A549 (cell line): ENCODE results near the gene LILRB4. TPM values are rescaled to one million over a fixed set of nuclear protein-coding genes. Genes with fewer than 3 reads are reported as not detected.
"Not testable (repeated sequence)": the region's sequence is repeated elsewhere in the genome, so short reads cannot be mapped to it uniquely, and the experiment has no call there.

Source experiments
- ATAC-seq, 2 experiments: fragments of 200-7000 bp in 1 of 2; fragments of >200 bp in 1 of 2; cut with Nextera tagmentation in 1 of 2; cut with Tn5 transposase in 1 of 2; 3 replicates each; pipeline versions ENCODE4 v1.8.0 to v1.9.1; 2018 to 2020; ENCODE audit warnings: mild to moderate bottlenecking in 1 of 2, moderate library complexity in 1 of 2
- CTCF ChIA-PET: fragments of 300-600 bp; sonication (Branson Sonifier 250); formaldehyde crosslinking; extraction: SDS; loops from one replicate; lab custom pipeline; 2021; ENCODE audit warnings: antibody characterized with exemption, inconsistent platforms; lab: Yijun Ruan, JAX
- POLR2A ChIA-PET: fragments of 350-600 bp; formaldehyde crosslinking; extraction: SDS; loops from one replicate; lab custom pipeline; 2021; ENCODE audit warnings: antibody characterized with exemption, inconsistent platforms; lab: Yijun Ruan, JAX
- DNase-seq, 2 experiments: peaks; one replicate each; pipeline versions ENCODE4 v3.0.0 to v3.0.0-alpha.2; 2011 to 2016; ENCODE audit warnings: low read depth in 1 of 2, low spot score in 1 of 2
- FAIRE-seq: peaks from 2 replicates; lab custom pipeline; 2011; peaks lifted over from hg19 to GRCh38; lab: Jason Lieb, UNC
- H3K27ac ChIP-seq, 2 experiments: fragments of >200 bp; sonication (Bioruptor Twin); formaldehyde crosslinking; 3 replicates each; pipeline ENCODE4 v1.5.1; 2016 to 2017
- H3K4me1 ChIP-seq: fragments of >200 bp; sonication (Bioruptor Twin); formaldehyde crosslinking; 3 replicates; pipeline ENCODE4 v1.6.1; 2016
- H3K4me2 ChIP-seq: fragments of >200 bp; sonication (Bioruptor Twin); formaldehyde crosslinking; 3 replicates; pipeline ENCODE4 v1.6.1; 2016
- H3K4me3 ChIP-seq: fragments of >200 bp; sonication (Bioruptor Twin); formaldehyde crosslinking; 3 replicates; pipeline ENCODE4 v1.5.1; 2016
- H3K9me3 ChIP-seq: fragments of >200 bp; sonication (Bioruptor Twin); formaldehyde crosslinking; 3 replicates; pipeline ENCODE4 v1.6.1; 2016
- ATOH8 ChIP-seq: fragments of 250-450 bp; sonication (Bioruptor Pico); IDR thresholded peaks from 2 replicates; pipeline ENCODE4 v1.5.0; 2020; ENCODE audit warnings: low read depth, mild to moderate bottlenecking, moderate library complexity
- CBX2 ChIP-seq: fragments of 200-600 bp; sonication (generic); IDR thresholded peaks from 2 replicates; pipeline ENCODE4 v1.6.1; 2016; ENCODE audit warnings: low read depth, mild to moderate bottlenecking, borderline replicate concordance
- CHD2 ChIP-seq: fragments of 150-350 bp; IDR thresholded peaks from 2 replicates; pipeline ENCODE4 v1.6.1; 2014; ENCODE audit warnings: low read length; ENCODE audit not compliant: partially characterized antibody
- CTCF ChIP-seq: fragments of >200 bp; sonication (Bioruptor Twin); formaldehyde crosslinking; IDR thresholded peaks from 3 replicates; pipeline ENCODE4 v1.5.1; 2016
- FOXS1 ChIP-seq: fragments of 250-450 bp; sonication (Bioruptor Pico); IDR thresholded peaks from 2 replicates; pipeline ENCODE4 v1.5.0; 2020; ENCODE audit warnings: mild to moderate bottlenecking, moderate library complexity
- GATA3 ChIP-seq: IDR thresholded peaks from 2 replicates; pipeline ENCODE4 v1.6.1; 2012; ENCODE audit warnings: borderline replicate concordance
- HMGXB4 ChIP-seq: fragments of 250-450 bp; sonication (Bioruptor Pico); IDR thresholded peaks from 2 replicates; pipeline ENCODE4 v1.5.0; 2021; ENCODE audit warnings: mild to moderate bottlenecking, moderate library complexity, borderline replicate concordance
- HOXB5 ChIP-seq: fragments of 250-450 bp; sonication (Bioruptor Pico); IDR thresholded peaks from 2 replicates; pipeline ENCODE4 v1.5.0; 2020; ENCODE audit warnings: mild to moderate bottlenecking, moderate library complexity
- JUN ChIP-seq, 2 experiments: fragments of >200 bp; sonication (Bioruptor Twin); formaldehyde crosslinking; IDR thresholded peaks; 2 replicates in 1 of 2; 3 replicates in 1 of 2; pipeline ENCODE4 v1.6.1; 2016 to 2017
- KDM5A ChIP-seq: fragments of 200-600 bp; sonication (generic); IDR thresholded peaks from 2 replicates; pipeline ENCODE4 v1.6.1; 2016; ENCODE audit warnings: antibody characterized with exemption, mild to moderate bottlenecking
- MAFK ChIP-seq: fragments of 450-650 bp; IDR thresholded peaks from 2 replicates; pipeline ENCODE4 v1.6.1; 2014; ENCODE audit not compliant: partially characterized antibody
- MAX ChIP-seq: IDR thresholded peaks from 2 replicates; pipeline ENCODE4 v1.6.1; 2012
- MAZ ChIP-seq: fragments of 150-350 bp; IDR thresholded peaks from 2 replicates; pipeline ENCODE4 v1.6.1; 2014; ENCODE audit warnings: antibody characterized with exemption, low read depth, low read length, borderline replicate concordance
- NPAS2 ChIP-seq: fragments of 250-450 bp; sonication (Bioruptor Pico); IDR thresholded peaks from 2 replicates; pipeline ENCODE4 v1.8.0; 2022; ENCODE audit warnings: mild to moderate bottlenecking, moderate library complexity, borderline replicate concordance
- PHF8 ChIP-seq: fragments of 200-600 bp; sonication (generic); IDR thresholded peaks from 2 replicates; pipeline ENCODE4 v1.6.1; 2016; ENCODE audit warnings: low read depth, mild to moderate bottlenecking, antibody characterized with exemption, moderate library complexity, borderline replicate concordance
- RCOR1 ChIP-seq: fragments of 150-350 bp; IDR thresholded peaks from 2 replicates; pipeline ENCODE4 v1.6.1; 2014; ENCODE audit warnings: antibody characterized with exemption, low read length, low read depth
- SMC3 ChIP-seq: fragments of >200 bp; sonication (Bioruptor Twin); formaldehyde crosslinking; IDR thresholded peaks from 3 replicates; pipeline ENCODE4 v1.6.1; 2018; ENCODE audit warnings: inconsistent platforms
- TFCP2L1 ChIP-seq: fragments of 250-450 bp; sonication (Bioruptor Pico); IDR thresholded peaks from 2 replicates; pipeline ENCODE4 v1.5.0; 2021; ENCODE audit warnings: mild to moderate bottlenecking
- ZC3H11A ChIP-seq: fragments of 450-650 bp; IDR thresholded peaks from 2 replicates; pipeline ENCODE4 v1.6.1; 2014; ENCODE audit warnings: antibody characterized with exemption, mild to moderate bottlenecking
- ZFP36 ChIP-seq: fragments of 450-650 bp; IDR thresholded peaks from 2 replicates; pipeline ENCODE4 v1.6.1; 2014; ENCODE audit warnings: borderline replicate concordance; ENCODE audit not compliant: partially characterized antibody
- WGBS: methylation state at CpG from one replicate; pipeline ENCODE4 v1.1.6; 2017; ENCODE audit errors: missing lambda C conversion rate; 5-methylcytosine and 5-hydroxymethylcytosine counted together
- polyA plus RNA-seq, 4 experiments: library from polyadenylated mRNA; depleted of rRNA in 3 of 4; stranded (reverse); fragments of >200 nt; fragmentation: RNase III in 1 of 4; extraction: RNeasy Plus Mini Kit Qiagen cat#74134 plus additional on column Dnase treatment in 1 of 4; gene quantifications; 2 replicates in 3 of 4; 3 replicates in 1 of 4; pipeline ENCODE4 v1.2.3, GENCODE V29; 2011 to 2017

Gene LILRB4
- polyA plus RNA-seq, 2 of the 4 experiments (the other 2 are of a cell fraction) = not detected

- FAIRE-seq = no peak
- Histone ChIP-seq H3K4me3 (no peak overlapping the region), H3K27ac (no peak overlapping the region), H3K4me1 (no peaks in the 10 kb centered on the region), H3K9me3 (no peaks in the 10 kb centered on the region), H3K4me2 (no peak overlapping the region)
- ChIA-PET POLR2A (no interaction called here), CTCF (interaction anchor here (0.8 to 1.1 kb wide), 2 partner anchors 12 to 39 kb away, joined by 3 to 4 read pairs; no protein-coding TSS in a partner anchor)
- 5% methylated on average over 4 of the region's 4 CpGs for WGBS
- no peak for DNase-seq
- TF ChIP-seq HOXB5 (CRISPR knock-in tag) (no peak), ATOH8 (CRISPR knock-in tag) (no peak), SMC3 (no peak), ZFP36 (no peak)
- ATAC-seq = no peak
Observed at GRCh38 chr19:54620464-54620863, 42.3 kb upstream of the LILRB4 start.

- Histone ChIP-seq H3K4me1 (no peaks in the 10 kb centered on the region), H3K27ac (no peak overlapping the region), H3K4me2 (no peak overlapping the region), H3K4me3 (no peak overlapping the region), H3K9me3 (no peaks in the 10 kb centered on the region)
- 1% methylated on average over 4 of the region's 4 CpGs for WGBS
- DNase-seq (no peak), FAIRE-seq (no peak), ATAC-seq (no peak)
- TF ChIP-seq CBX2 = no peak
- TF ChIP-seq CTCF = no peak
- no peak for TF ChIP-seq JUN (IDR thresholded peaks at IDR 0.05)
- TF ChIP-seq PHF8 = no peak
- no peak for TF ChIP-seq NPAS2
- no peak for TF ChIP-seq CHD2
- TF ChIP-seq GATA3 = no peak
- TF ChIP-seq FOXS1 (CRISPR knock-in tag) = no peak
- no peak for TF ChIP-seq KDM5A
- no peak for TF ChIP-seq ZC3H11A
- no peak for TF ChIP-seq TFCP2L1
- TF ChIP-seq MAZ = no peak
- TF ChIP-seq HMGXB4 (CRISPR knock-in tag) = no peak
- TF ChIP-seq HOXB5 (CRISPR knock-in tag) = no peak
- no peak for TF ChIP-seq RCOR1
- no peak for TF ChIP-seq MAX
- no peak for TF ChIP-seq ZFP36
- TF ChIP-seq MAFK = no peak
- ChIA-PET POLR2A (no interaction called here), CTCF (no interaction called here)
Observed at GRCh38 chr19:54622431-54622830, 40.4 kb upstream of the LILRB4 start.

- DNase-seq, FAIRE-seq, H3K9me3 ChIP-seq, CTCF ChIA-PET, H3K4me2 ChIP-seq, H3K4me1 ChIP-seq, POLR2A ChIA-PET, H3K27ac ChIP-seq, H3K4me3 ChIP-seq: not testable (repeated sequence)
- peak in 1 of 2 experiments; percentile 26; a peak in 1 of 6 replicates for ATAC-seq
- 8% methylated on average over 6 of the region's 10 CpGs for WGBS
Observed at GRCh38 chr19:54624234-54624633, 38.6 kb upstream of the LILRB4 start.

- H3K9me3 ChIP-seq, H3K4me1 ChIP-seq, FAIRE-seq, CTCF ChIA-PET, DNase-seq, H3K4me3 ChIP-seq, H3K27ac ChIP-seq, POLR2A ChIA-PET, H3K4me2 ChIP-seq: not testable (repeated sequence)
- ATAC-seq = peak; percentile 22 to 32; a peak in 2 of 6 replicates
- 13% methylated on average over 11 of the region's 15 CpGs for WGBS
Observed at GRCh38 chr19:54624934-54625730, 37.7 kb upstream of the LILRB4 start.
